ENCODE data around the gene SAMHD1.
"Not testable (repeated sequence)": the region's sequence is repeated elsewhere in the genome, so short reads cannot be mapped to it uniquely, and the experiment has no call there.

SAMHD1 gene

DNA sequence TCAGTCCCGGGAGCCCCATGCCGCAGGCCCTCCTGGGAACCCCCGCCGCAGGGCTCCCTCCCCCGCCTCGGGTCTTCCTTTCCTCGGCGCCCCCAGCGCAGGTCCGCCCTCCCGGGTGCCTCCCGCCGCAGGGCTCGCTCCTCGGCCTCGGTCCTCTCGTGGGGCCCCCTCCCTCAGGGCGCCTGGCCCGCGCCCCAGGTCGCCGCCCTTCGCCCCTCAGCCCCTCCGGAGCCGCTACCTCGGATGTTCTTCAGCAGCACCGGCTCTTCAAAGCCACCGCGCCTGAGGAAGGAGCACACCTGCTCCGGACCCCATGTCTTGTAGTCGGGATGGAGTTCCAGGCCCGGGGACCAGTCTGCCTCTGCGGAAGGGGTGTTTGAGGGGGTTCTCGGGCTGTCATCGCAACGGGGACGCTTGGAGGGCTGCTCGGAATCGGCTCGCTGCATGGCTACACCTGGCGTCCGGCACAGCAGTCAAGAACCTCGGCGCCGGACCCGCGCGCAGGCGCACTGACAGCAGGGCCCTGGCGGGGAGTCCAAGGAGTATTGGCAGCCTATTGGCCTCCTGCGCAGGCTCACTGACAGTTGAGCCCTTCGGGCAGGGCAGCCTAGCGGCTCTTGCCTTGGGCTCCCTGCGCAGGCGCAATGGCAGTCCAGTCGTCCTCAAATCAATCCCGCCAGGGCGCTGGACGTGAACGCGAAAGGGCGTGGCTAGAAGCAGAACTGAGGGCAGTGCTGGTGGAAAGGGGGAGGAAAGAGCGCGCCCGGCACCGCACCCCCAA lies at the start of gene SAMHD1:
TSS of gene SAMHD1 (minus strand) at position 511 of the 781 bp plus-strand sequence. CDS start at position 446, 65 bp downstream.
- peak; percentile 93 to 96 for DNase-seq

DNA sequence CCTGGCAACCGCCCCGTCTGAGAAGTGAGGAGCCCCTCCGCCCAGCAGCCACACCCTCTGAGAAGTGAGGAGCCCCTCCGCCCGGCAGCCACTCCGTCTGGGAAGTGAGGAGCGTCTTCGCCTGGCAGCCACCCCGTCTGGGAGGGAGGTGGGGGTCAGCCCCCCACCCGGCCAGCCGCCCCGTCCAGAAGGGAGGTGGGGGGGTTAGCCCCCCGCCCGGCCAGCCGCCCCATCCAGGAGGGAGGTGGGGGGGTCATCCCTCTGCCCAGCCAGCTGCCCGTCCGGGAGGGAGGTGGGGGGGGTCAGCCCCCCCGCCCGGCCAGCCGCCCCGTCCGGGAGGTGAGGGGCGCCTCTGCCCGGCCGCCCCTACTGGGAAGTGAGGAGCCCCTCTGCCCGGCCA lies 48.7 kb upstream of the SAMHD1 start:
- not testable (repeated sequence) for DNase-seq

DNA sequence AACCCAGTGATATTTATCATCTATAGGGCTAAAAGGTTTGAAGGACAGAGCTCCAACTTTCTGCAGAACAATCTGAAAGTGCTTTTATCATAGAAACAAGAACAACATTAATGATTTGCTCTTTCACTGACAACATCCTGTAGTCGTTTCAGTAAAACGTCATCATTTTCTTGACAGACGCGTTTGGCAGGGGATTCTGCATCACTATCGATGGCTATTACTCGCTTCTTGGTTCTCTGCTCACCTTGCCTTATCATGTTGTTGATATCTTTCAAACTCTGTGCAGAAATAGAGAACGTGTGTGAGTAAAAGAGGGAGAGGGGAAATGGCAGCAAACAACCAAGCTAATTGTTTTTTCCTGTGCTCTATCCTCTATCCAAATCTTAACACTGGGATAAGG lies 47.1 kb upstream of the SAMHD1 start:
- peak; percentile 39 to 48 for DNase-seq

DNA sequence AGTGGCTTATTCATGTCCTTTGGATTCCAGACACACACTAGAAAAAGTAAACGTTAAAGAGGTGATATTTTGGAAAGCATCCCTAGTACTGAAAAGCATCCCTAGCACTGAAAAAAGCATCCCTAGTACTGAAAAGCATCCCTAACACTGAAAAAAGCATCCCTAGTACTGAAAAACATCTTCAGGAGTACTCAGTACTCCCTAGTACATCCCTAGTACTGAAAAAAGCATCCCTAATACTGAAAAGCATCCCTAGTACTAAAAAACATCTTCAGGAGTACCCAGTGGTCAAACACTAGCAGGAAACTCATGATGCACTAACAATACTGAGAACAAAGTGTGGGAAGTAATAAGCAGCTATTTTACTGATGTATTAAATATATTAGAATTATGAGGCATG lies 45.6 kb upstream of the SAMHD1 start:
- DNase-seq: no peak

DNA sequence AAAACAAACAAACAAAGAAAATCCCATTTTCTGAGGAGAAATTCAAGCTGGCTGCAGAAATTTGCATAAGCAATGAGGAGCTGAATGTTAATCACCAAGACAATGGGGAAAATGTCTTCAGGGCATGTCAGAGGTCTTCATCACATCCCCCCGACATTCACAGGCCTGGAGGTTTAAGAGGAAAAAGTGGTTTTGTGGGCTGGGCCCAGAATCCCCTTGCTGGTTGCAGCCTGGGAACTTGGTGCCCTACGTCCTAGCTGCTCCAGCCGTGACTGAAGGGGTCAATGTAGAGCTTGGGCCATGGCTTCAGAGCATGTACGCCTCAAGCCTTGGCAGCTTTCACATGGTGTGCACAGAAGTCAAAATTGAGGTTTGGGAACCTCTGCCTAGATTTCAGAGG lies 42.7 kb upstream of the SAMHD1 start:
- DNase-seq: not testable (repeated sequence)

DNA sequence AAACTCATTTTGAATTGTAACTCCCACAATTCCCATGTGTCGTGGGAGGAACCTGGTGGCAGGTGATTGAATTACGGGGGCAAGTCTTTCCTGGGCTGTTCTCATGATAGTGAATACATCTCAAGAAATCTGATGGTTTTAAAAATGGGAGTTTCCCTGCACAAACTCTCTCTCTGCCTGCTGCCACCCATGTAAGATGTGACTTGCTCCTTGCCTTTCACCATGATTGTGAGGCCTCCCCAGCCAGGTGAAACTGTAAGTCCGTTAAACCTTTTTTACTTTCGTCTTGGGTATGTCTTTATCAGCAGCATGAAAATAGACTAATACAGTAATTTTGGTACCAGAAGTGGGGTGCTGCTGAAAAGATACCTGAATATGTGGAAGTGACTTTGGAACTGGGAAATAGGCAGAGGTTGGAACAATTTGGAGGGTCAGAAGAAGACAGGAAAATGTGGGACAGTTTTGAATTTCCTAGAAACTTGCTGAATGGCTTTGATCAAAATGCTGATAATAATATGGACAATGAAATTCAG lies 41.4 kb upstream of the SAMHD1 start:
- DNase-seq: no peak

DNA sequence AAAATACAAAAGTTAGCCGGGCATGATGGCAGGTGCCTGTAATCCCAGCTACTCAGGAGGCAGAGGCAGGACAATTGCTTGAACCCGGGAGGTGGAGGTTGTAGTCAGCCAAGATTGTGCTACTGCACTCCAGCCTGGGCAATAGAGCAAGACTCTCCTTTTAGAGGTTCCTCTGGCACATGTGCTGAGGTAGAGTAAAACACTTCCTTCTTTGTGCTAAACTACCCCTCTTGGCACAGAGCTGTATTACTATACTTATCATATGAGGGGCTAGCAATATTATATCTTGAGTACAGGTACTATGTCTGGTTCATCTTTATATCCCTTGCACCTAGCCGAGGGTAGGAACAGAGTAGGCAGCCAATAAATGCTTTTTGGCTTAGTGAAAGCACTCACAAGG lies 40.2 kb upstream of the SAMHD1 start:
- DNase-seq: no peak

DNA sequence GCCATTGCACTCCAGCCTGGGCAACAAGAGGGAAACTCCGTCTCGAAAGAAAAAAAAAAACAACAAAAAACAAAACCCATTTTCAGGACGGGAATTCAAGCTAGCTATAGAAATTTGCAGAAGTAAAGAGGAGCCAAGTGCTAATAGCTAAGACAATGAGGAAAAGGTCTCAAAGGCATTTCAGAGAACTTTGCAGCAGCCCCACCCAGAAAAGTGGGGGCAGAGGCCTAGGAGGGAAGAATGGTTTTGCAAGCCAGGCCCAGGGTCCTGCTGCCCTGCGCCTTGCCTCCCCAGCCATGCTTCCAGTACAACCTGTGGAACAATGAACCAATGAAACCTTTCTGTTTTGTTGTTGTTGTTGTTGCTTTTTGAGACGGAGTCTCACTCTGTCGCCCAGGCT lies 38.3 kb upstream of the SAMHD1 start:
- no peak for DNase-seq

DNA sequence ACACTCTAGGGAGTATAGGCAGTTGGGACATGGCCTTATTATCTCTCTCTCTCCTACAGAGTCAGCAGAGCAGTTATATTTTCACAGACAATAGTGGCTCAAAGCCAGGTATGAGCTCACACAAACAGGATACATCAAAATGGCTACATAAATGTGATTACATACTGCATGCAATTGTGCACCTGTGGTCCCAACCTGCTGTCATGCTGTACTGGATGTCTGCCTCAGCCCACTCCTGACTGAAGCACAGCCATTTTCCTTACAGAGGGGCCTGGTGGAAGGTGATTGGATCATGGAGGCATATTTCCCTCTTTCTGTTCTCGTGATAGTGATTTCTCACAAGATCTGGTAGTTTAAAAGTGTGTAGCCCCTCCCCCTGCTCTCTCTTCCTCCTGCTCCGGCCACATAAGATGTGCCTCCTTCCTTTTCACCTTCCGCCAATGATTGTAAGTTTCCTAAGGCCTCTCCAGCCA lies 37.0 kb upstream of the SAMHD1 start:
- DNase-seq: peak; percentile 17 to 35

DNA sequence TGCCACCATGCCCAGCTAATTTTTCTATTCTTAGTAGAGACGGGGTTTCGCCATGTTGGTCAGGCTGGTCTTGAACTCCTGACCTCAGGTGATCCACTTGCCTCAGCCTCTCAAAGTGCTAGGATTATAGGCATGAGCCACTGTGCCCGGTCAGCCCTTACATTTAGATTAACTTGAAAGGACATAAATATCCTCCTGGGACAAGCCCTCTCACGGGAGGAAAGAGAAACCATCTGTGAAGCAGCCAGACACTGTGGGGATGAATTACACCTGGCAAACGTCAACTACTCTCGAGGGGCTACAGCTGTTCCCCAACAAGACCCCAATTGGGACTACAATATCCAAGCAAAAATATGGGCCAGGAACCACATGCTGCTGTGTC lies 32.7 kb upstream of the SAMHD1 start:
- DNase-seq: no peak

DNA sequence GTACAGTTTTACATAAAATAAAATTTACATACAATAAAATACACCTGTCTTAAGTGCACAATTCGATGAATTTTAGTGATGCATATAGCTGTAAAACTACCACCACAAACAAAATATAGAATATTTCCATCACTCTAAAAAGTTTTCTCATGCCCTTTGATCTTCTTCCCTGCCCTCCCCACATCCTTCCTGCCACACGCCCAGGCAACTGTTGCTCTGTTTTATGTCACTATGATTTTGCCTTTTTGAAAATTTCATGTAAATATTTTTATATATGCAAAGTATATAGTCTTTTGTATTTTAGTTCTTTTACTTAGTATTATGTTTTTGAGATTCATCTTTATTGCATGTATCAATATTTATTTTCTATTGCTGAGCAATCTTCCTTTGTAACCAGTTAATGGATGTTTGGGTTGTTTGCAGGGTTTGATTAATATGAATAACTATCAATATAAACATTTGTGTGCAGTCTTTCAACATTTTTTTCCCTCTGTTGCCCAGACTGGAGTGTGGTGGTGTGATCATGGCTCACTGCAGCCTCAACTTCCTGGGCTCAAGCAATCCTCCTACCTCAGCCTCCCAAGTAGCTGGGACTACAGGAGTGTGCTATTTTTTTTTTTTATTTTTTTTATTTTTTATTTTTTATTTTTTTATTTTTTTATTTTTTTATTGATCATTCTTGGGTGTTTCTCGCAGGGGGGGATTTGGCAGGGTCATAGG lies 23.8 kb upstream of the SAMHD1 start:
- DNase-seq: peak; percentile 70 to 82

DNA sequence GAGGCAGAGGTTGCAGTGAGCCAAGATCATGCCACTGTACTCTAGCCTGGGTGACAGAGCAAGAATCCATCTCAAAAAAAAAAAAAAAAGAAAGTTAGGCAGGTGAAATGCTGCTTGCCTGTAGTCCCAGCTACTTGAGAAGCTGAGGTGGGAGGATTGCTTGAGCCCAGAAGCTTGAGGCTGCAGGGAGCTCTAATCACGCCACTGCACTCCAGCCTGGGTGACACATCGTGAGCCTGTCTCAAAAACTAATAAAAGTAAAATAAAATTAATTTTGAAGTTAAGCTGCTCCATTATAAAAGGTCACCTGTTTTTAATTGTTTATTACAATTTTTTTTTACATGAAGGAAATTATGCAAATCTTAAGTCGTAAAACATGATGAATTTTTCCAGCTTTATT lies 23.2 kb upstream of the SAMHD1 start:
- peak in 1 of 2 donors; percentile 19 for DNase-seq

DNA sequence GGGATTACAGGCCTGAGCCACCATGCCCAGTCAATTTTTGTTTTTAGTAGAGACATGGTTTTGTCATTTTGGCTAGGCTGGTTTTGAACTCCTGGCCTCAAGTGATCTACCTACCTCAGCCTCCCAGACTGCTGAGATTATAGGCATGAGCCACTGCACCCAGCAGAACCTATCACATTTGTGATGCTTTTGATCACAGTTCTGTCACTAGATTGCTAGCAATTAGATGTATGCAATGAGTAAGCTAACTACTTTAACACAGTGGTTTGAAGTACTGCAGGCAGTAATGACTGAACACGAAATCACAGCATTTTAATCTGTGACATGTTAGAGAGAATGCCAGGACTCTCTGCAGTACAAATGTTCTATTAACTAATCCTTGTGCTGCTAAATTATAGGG lies 19.6 kb upstream of the SAMHD1 start:
- no peak for DNase-seq

DNA sequence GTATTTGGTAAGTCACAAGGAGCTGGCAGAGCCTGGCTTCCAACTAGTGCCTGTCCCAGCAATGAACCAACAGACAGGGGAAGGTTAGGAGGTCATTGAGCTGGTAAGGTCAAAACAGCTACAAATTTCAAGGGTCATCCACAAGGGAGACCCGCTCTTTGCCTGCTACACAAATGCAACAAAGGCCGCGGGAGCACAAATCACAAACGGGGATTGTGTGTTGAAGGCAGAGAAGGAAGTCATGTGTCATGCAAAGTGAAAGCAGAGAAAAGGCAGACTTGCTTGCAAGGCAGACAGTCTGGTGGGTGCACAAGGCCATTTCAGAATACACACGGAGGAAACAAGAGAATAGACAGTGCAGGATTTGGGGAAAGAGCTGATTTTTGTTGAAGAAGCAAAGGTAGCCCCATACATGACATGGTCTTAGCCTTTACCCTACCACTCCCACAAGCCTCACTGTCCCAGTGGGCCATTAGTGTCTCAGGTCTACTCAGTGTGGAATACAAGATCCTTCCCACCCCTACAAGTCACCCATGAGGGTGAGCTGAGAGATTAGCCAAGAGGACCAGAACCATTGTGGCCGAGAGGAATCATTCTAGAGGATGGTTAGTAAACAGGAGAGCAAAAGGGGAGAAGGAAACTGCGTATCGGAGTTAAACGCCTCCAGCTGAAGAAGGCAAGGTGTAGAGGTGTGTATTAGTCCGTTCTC lies 18.1 kb upstream of the SAMHD1 start:
- DNase-seq: peak; percentile 26 to 53

DNA sequence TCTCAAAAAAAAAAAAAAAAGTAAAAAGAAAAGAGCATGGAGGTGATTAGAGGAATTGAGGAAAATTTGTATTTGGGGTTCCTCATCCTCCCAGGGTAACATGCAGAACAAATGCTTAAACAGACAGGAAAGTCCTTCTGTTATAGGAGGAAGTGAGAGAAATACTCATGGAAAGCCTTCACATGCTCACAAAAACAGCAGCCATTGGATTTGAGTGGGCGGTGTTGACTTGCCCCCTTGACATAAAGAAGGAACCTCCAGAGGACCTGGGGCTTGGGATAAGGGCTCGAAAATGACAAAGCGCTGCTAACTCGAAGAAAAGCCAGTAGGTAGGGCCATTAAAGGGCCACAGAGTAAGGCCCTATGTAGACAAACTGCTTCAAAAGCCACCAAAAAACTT lies 17.5 kb upstream of the SAMHD1 start:
- DNase-seq: no peak

DNA sequence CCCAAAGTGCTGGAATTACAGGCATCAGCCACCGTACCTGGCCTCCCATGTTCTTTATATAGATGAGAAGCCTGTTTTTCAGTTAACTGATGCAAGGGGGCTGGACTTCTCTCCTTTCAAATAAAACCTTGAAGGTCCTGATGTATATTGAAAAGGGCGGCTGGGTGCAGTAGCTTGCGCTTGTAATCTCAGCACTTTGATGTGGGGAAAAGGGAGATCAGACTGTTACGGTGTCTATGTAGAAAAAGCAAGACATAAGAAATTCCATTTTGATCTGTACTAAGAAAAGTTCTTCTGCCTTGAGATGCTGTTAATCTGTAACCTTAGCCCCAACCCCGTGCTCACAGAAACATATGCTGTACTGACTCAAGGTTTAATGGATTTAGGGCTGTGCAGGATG lies 16.1 kb upstream of the SAMHD1 start:
- peak; percentile 24 to 42 for DNase-seq

DNA sequence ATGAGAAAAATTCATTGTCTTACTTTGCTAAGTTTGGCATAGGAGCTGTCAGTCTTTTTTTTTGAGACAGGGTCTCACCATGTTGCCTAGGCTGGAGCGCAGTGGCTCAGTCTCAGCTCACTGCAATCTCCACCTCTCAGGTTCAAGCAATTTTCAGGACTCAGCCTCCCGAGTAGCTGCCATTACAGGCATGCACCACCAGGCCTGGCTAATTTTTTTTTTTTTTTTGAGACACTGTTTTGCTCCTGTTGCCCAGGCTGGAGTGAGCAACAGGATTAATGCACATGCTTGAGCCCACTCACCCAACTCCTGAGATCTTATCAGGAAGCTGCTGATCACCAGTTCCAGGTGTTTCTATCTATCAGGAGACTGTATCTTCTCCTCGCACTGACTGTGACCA lies 15.5 kb upstream of the SAMHD1 start:
- DNase-seq: not testable (repeated sequence)

DNA sequence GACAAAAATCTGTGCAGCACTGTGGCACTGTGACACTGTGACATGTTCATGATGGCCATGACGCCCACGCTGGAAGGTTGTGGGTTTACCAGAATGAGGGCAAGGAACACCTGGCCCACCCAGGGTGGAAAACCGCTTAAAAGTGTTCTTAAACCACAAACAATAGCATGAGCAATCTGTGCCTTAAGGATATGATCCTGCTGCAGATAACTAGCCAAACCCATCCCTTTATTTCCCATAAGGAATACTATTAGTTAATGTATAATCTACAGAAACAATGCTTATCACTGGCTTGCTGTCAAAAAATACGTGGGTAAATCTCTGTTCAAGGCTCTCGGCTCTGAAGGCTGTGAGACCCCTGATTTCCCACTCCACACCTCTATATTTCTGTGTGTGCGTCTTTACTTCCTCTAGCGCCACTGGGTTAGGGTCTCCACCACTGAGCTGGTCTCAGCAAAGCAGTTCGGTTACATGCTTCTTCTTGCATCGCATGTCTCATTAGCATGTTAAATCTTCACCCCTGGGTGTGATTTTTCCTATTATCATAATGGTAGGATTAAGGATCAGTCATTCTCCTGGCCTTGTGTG lies 10.9 kb upstream of the SAMHD1 start:
- DNase-seq: not testable (repeated sequence)

DNA sequence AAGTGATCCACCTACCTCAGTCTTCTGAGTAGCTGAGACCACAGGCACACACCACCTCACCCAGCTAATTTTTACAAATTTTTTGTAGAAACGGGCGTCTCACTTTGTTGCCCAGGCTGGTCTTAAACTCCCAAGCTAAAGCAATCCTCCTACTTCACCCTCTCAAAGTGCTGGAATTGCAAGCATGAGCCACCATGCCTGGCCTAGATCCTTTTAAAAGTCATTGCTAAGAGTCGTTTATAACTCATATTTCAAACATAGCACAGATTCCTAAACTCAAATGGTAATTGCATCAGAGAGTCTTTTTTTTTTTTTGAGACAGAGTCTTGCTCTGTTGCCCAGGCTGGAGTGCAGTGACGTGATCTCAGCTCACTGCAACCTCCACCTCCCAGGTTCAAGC lies 7.7 kb upstream of the SAMHD1 start:
- no peak for DNase-seq

DNA sequence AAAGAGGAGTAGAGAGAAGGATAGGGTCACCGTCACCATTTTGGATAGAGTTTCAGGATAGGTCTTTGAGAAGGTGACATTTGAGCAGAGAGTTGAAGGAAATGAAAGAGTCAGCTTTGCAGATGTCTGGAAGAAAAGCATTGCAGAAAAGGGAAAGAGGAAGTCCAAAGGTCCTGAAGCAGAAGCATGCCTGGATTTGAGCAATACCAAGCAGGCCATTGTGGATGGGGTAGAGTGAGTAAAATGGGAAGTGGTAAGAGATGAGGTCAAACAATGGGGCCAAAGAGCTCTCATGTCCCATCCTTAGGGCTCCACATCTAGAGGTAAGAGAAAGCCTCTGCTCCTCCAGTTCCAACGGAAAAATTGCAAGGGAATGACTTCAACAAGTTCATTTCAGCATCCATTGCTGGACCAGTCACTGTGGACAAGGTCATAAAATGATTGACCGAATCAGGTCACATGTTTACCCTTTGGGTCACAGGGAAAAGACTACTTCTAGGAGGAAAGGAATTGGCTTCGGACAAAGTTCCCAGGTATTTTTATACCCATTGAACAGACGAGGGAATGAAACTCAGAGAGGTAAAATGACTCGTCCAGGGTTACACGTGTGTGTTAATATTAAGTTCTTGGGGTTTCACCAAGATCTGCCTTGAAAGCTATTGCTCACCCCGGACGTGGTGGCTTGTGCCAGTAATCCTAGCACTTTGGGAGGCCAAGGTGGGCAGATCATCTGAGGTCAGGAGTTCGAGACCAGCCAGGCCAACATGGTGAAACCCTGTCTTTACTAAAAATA lies 6.6 kb upstream of the SAMHD1 start:
- DNase-seq: peak in 1 of 2 donors; percentile 53

DNA sequence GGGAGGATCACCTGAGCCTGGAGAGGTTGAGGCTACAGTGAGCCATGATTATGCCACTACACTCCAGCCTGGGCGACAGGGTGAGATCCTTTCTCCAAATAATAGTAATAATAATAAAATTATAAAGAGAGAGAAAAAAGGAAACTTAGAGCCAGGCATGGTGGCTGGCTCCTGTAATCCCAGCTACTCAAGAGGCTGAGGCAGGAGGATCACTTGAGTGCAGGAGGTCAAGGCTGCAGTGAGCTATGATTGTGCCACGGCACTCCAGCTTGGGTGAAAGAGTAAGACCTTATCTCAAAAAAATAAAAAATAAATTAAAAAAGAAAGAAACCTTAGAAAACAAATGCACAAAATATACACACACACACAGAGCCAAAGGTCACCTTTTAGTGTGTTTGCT lies 5.2 kb upstream of the SAMHD1 start:
- DNase-seq: no peak

DNA sequence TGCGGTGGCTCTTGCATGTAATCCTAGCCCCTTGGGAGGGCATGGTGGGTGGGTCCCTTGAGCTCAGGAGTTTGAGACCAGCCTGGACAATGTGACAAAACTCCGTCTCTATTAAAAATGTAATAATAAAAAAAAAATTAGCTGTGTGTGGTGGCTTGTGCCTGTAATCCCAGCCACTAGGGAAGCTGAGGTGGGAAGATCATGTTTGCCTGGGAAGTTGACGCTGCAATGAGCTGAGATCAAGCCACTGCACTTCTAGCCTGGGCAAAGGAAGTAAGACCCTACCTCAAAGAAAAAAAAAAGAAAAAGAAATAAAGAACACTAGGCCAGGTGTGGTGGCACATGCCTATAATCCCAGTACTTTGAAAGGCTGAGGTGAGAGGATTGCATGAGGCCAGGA lies 4.5 kb upstream of the SAMHD1 start:
- DNase-seq: no peak
